Ectodermal cell (in vitro differentiated cells): ENCODE data around the gene MAPK14.

Experiments used
- H3K27ac ChIP-seq: 2 replicates; pipeline ENCODE4 v1.7.0; 2013; ENCODE audit warnings: mild to moderate bottlenecking, low read depth, low read length; ENCODE audit not compliant: insufficient read depth, poor library complexity, severe bottlenecking
- H3K27me3 ChIP-seq: 2 replicates; pipeline ENCODE4 v1.7.0; 2013; ENCODE audit warnings: mild to moderate bottlenecking, low read length; ENCODE audit not compliant: insufficient read depth, control insufficient read depth, poor library complexity, severe bottlenecking
- H3K36me3 ChIP-seq: one replicate; pipeline ENCODE4 v1.7.0; 2013; ENCODE audit warnings: low read length; ENCODE audit not compliant: control insufficient read depth, insufficient read depth
- H3K4me1 ChIP-seq: one replicate; pipeline ENCODE4 v1.7.0; 2013; ENCODE audit warnings: low read length; ENCODE audit not compliant: control insufficient read depth, insufficient read depth
- H3K4me3 ChIP-seq: 2 replicates; pipeline ENCODE4 v1.7.0; 2013; ENCODE audit warnings: low read depth, low read length, control low read depth; ENCODE audit not compliant: insufficient read depth
- H3K9me3 ChIP-seq: 2 replicates; pipeline ENCODE4 v1.7.0; 2013; ENCODE audit warnings: mild to moderate bottlenecking, low read length, moderate library complexity; ENCODE audit not compliant: control insufficient read depth
- WGBS, 2 experiments: methylation state at CpG; one replicate each; pipeline ENCODE4 v1.1.7; 2013; ENCODE audit warnings: missing lambda C conversion rate in 2 of 2; 5-methylcytosine and 5-hydroxymethylcytosine counted together

MAPK14 gene

GRCh38 chr6:36067374-36068011 lies 39.9 kb downstream of the MAPK14 start:
- 82 to 93% methylated on average over 1 to 3 of the region's 3 CpGs for WGBS, 2 experiments
- H3K27me3 ChIP-seq, result no peaks in the 10 kb centered on the region
- no peaks in the 10 kb centered on the region for H3K4me1 ChIP-seq
- no peak overlapping the region for H3K4me3 ChIP-seq
- H3K27ac ChIP-seq, result no peak overlapping the region
- H3K9me3 ChIP-seq, result no peaks in the 10 kb centered on the region
- H3K36me3 ChIP-seq, result no peaks in the 10 kb centered on the region

GRCh38 chr6:36068012-36068392 lies 40.4 kb downstream of the MAPK14 start:
- no peaks in the 10 kb centered on the region for H3K9me3 ChIP-seq
- no peak overlapping the region for H3K4me3 ChIP-seq
- no peaks in the 10 kb centered on the region for H3K36me3 ChIP-seq
- no peaks in the 10 kb centered on the region for H3K27me3 ChIP-seq
- H3K4me1 ChIP-seq, result no peaks in the 10 kb centered on the region
- no peak overlapping the region for H3K27ac ChIP-seq

GRCh38 chr6:36068586-36068985 lies 41.0 kb downstream of the MAPK14 start:
- Histone ChIP-seq H3K36me3 (no peaks in the 10 kb centered on the region), H3K27me3 (no peaks in the 10 kb centered on the region), H3K27ac (no peak overlapping the region), H3K4me3 (no peak overlapping the region), H3K9me3 (no peaks in the 10 kb centered on the region), H3K4me1 (no peaks in the 10 kb centered on the region)
- WGBS, 2 experiments, result 87 to 90% methylated on average over 3 of the region's 3 CpGs

- WGBS, 2 experiments, result no CpG with 5 or more reads among the region's 1 CpG
- no peak overlapping the region for H3K4me3 ChIP-seq
- no peaks in the 10 kb centered on the region for H3K36me3 ChIP-seq
- no peaks in the 10 kb centered on the region for H3K4me1 ChIP-seq
- no peaks in the 10 kb centered on the region for H3K27me3 ChIP-seq
- no peak overlapping the region for H3K27ac ChIP-seq
- no peaks in the 10 kb centered on the region for H3K9me3 ChIP-seq
Measured at GRCh38 chr6:36069573-36069972, 42.0 kb downstream of the MAPK14 start.

- no peaks in the 10 kb centered on the region for H3K36me3 ChIP-seq
- H3K27ac ChIP-seq, result no peak overlapping the region
- no peaks in the 10 kb centered on the region for H3K27me3 ChIP-seq
- 96% methylated on average over 2 of the region's 3 CpGs for WGBS, 2 experiments
- no peaks in the 10 kb centered on the region for H3K4me1 ChIP-seq
- no peak overlapping the region for H3K4me3 ChIP-seq
- H3K9me3 ChIP-seq, result no peaks in the 10 kb centered on the region
Measured at GRCh38 chr6:36070252-36070651, 42.6 kb downstream of the MAPK14 start.

GRCh38 chr6:36071281-36071680 lies 43.7 kb downstream of the MAPK14 start:
- Histone ChIP-seq H3K9me3 (no peaks in the 10 kb centered on the region), H3K4me3 (no peak overlapping the region), H3K27me3 (no peaks in the 10 kb centered on the region), H3K27ac (no peak overlapping the region), H3K36me3 (no peaks in the 10 kb centered on the region), H3K4me1 (no peaks in the 10 kb centered on the region)
- 94 to 99% methylated on average over 2 to 3 of the region's 3 CpGs for WGBS, 2 experiments

GRCh38 chr6:36071714-36072113 lies 44.1 kb downstream of the MAPK14 start:
- no peak overlapping the region for H3K27ac ChIP-seq
- H3K27me3 ChIP-seq, result no peaks in the 10 kb centered on the region
- H3K4me3 ChIP-seq, result no peak overlapping the region
- H3K9me3 ChIP-seq, result no peaks in the 10 kb centered on the region
- H3K4me1 ChIP-seq, result no peaks in the 10 kb centered on the region
- no CpG with 5 or more reads among the region's 1 CpG for WGBS, 2 experiments
- no peaks in the 10 kb centered on the region for H3K36me3 ChIP-seq

GRCh38 chr6:36072681-36073080 lies 45.1 kb downstream of the MAPK14 start:
- Histone ChIP-seq H3K36me3 (no peaks in the 10 kb centered on the region), H3K9me3 (no peaks in the 10 kb centered on the region), H3K4me3 (no peak overlapping the region), H3K27ac (no peak overlapping the region), H3K27me3 (no peaks in the 10 kb centered on the region), H3K4me1 (no peaks in the 10 kb centered on the region)
- WGBS, 2 experiments, result 94 to 100% methylated on average over 3 of the region's 4 CpGs

- Histone ChIP-seq H3K27ac (no peak overlapping the region), H3K9me3 (no peaks in the 10 kb centered on the region), H3K36me3 (no peaks in the 10 kb centered on the region), H3K4me1 (no peaks in the 10 kb centered on the region), H3K27me3 (no peaks in the 10 kb centered on the region), H3K4me3 (no peak overlapping the region)
Measured at GRCh38 chr6:36073587-36073986, 46.0 kb downstream of the MAPK14 start.

- WGBS, 2 experiments, result 89 to 91% methylated on average over 3 of the region's 3 CpGs
- no peaks in the 10 kb centered on the region for H3K9me3 ChIP-seq
- H3K27me3 ChIP-seq, result no peaks in the 10 kb centered on the region
- no peak overlapping the region for H3K27ac ChIP-seq
- H3K4me3 ChIP-seq, result no peak overlapping the region
- no peaks in the 10 kb centered on the region for H3K4me1 ChIP-seq
- peaks cover 13% of the 10 kb centered on the region for H3K36me3 ChIP-seq
Measured at GRCh38 chr6:36075656-36076055, 48.0 kb downstream of the MAPK14 start.
